HG02571 (cell line): Measurements from ENCODE around the gene BCL2L1.
"Not testable (repeated sequence)": the region's sequence is repeated elsewhere in the genome, so short reads cannot be mapped to it uniquely, and the experiment has no call there.

ENCODE experiments used
- ATAC-seq: cut with Tn5 transposase; IDR thresholded peaks from one replicate; pipeline ENCODE4 v1.9.1; 2021; ENCODE audit warnings: mild to moderate bottlenecking, moderate library complexity; ENCODE audit not compliant: unreplicated experiment

Gene BCL2L1

DNA sequence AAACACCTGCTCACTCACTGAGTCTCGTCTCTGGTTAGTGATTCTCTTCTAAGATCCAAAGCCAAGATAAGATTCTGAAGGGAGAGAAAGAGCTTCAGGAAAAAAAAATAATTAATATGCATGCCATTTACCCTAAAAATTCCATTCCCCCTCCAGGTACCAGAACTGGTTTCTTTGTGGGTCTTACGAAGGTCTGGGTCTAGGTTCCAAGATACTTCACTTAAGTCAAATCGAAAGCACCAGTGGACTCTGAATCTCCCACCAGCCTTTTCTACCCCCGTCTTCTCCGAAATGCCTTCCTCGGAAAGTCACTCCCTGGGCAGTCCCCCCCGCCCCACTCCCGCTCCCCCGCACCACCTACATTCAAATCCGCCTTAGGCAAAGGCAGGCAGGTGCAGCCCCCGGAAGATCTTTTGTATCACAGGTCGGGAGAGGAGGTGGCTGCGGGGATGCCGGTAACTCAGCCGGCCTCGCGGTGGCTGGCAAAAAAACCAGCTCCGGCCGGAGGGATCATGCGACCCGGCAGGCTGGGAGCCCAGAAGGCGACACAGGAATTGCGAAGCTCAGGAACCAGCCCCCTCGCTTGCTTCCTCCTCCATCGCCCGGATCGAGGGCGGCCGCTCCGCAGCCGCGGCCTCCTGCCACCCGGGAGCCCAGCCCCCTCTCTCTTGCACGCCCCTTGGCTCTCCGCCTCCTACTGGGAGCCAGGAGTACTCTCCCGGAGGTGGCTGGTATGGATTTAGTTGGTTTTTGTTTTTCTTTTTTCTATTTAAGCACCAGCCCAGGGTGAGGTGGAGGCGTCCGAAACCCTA lies at the start of gene BCL2L1:
Gene BCL2L1 (minus strand): TSS at position 612 of the 812 bp plus-strand sequence. CDS start 650 bp downstream, outside the sequence.
- ATAC-seq, result peak; percentile 29

DNA sequence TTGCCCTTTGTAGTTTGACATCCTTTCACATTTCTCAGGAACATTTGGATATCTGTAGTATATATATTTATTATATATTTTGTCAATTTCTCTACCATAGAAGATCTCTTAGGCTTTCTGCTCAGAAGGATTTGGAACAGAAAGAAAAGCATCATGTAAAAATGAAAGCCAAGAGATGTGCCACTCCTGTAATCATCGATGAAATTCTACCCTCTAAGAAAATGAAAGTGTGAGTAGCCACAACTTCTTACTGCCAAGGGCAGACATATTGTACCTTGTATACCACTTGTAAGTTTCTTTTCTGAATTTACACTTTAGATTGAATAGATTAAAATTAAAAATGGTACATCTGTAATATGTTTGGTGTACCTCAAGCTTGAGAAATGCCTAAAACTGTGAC lies 47.6 kb upstream of the BCL2L1 start:
- ATAC-seq, result no peak

GRCh38 chr20:31769681-31770080 lies 47.0 kb upstream of the BCL2L1 start:
- no peak for ATAC-seq

DNA sequence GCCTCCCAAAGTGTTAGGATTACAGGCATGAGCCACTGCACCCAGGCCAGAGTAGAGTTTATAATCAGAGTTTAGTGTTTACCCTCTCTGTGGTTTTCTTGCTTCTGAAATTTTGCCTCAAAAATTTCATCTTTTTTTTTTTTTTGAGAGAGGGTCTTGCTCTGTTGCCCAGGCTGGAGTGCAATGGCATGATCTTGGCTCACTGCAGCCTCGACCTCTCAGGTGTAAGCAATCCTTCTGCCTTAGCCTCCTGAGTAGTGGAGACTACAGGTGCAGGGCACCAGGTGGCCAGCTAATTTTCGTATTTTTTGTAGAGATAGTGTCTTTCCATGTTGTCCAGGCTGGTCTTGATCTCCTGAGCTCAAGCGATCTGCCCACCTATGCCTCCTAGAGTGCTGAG lies 45.1 kb upstream of the BCL2L1 start:
- ATAC-seq, result no peak

DNA sequence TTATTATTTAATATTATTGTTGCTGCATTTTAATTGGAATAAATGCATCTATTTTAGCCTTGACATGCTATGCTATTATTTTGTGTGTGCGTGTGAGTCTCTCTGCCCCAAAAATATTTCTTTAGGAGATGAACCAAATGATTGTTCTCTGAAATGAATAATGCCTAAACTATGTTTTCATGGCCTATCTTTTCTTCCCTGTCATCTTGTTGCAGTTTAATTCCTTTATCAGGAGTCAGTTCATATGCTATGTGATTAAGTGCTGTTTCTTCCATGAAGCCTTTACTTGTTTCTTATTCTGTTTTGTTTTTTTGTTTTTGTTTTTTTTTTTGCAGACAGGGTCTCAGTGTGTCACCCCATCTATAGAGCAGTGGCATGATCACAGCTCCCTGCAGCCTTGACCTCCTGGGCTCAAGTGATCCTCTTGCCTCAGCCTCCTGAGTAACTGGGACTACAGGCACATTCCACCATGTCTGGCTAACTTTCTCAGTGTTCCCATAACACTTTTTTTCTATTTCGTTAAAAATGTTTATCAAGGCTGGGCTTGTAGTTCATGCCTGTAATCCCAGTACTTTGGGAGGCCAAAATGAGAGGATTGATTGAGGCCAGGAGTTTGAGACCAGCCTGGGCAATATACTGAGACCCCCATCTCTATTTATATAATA lies 42.1 kb upstream of the BCL2L1 start:
- ATAC-seq, result no peak

DNA sequence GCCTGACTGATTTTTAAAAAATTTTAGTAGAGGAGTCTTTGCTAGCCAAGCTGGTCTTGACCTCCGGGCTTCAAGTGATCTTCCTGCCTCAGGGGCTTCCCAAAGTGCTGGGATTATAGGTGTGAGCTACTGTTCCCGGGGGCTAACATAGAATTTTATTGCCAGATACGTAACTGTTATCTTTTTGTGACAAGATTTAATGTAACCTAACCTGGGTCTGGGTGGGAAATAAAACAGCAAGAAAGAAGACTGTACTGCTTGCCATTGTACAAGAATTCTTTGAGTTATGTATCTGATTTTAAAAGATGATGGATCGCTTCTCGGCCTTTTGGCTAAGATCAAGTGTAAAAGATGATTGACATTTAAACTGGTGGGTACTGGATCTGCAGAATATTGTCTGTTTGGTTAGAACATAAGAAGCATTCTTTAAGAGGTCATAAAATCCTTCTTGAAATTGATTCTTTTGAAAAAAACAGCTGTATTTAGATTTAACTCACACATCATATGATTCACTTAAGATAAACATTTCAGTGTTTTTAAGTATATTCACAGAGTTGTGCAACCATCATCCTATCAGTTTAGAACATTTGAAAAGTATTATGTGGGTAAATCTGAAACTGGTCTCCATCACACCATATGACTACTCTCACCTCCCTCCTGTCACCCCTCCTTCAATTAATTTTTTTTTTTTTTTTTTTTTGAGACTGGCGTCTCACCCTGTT lies 38.0 kb upstream of the BCL2L1 start:
- ATAC-seq, result no peak

- ATAC-seq, result no peak
Measured at GRCh38 chr20:31759836-31760518, 37.3 kb upstream of the BCL2L1 start.

GRCh38 chr20:31758991-31759390 lies 36.3 kb upstream of the BCL2L1 start:
- no peak for ATAC-seq

DNA sequence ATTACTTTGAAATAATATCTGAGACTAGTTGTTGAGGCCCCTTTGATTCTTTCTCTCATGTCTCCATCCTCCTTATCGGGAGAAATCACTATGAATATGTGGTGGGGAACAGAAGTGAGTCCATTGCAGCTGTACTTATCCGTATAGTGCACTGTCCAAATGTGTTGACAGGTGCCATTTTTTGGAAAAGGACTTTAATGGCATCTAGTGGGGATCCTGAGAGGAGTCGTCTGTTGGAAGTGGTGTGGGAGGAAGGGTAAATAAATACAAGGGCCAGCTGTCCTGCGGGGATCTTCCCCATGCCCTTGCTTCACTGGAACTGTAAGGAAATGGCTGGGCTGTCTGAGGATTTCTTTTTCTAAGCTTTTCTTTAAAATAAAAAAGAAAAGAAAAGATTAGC lies 35.9 kb upstream of the BCL2L1 start:
- no peak for ATAC-seq

- ATAC-seq, result no peak
Measured at GRCh38 chr20:31757254-31757653, 34.6 kb upstream of the BCL2L1 start.

DNA sequence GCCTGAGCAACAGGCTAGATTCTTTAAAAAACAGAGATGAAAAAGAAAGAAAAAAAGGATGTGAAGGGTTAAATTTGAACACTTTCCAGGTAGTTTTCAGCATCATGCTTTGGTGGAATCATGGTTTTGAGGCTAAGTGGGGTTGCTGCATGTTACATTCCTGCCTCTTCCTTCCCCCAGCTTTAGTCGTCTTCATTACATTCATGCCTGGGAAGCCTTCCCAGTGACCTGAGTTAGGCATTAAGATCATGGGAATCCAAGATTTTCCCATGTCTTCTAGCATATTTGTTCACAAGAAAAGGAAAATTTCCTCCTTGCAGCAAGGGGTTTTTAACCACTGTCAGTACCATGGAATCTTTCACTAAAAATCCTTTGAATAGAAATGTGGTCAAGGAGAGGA lies 28.5 kb upstream of the BCL2L1 start:
- ATAC-seq, result no peak

- no peak for ATAC-seq
Measured at GRCh38 chr20:31749223-31749622, 26.6 kb upstream of the BCL2L1 start.

GRCh38 chr20:31747640-31748039 lies 25.0 kb upstream of the BCL2L1 start:
- ATAC-seq, result no peak

GRCh38 chr20:31747028-31747427 lies 24.4 kb upstream of the BCL2L1 start:
- ATAC-seq, result not testable (repeated sequence)

GRCh38 chr20:31746068-31746878 lies 23.6 kb upstream of the BCL2L1 start:
- ATAC-seq, result no peak

DNA sequence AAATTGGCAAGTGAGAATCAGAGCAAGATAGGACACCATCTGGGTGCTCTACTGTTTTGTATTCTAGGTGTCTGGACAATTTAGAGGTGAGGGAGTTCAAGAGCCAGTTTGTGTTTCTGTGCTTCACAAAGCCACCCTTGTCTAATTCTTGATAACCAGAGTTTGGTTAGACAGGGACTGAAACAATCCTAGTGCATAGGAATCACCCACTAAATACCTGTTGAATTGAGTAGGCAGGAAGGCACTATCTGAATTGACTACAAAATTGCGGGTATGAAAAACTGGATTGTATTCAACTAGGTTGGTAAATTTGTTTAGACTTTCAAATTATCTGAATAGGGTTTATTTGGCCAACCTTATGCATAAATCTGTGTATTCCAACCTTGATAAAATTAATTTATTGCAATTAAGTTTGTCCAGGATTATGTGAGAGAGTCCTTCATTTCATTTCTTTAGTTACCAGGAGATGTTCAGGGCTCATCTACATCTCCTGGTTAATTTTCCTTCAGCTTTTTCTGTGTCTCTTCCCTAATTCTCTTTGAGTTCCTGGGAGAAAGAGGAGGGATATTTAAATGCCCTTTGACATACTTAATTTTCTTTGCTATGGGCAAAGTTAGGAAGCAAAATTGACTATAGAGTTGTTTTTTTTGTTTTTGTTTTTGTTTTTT lies 18.1 kb upstream of the BCL2L1 start:
- ATAC-seq, result no peak

DNA sequence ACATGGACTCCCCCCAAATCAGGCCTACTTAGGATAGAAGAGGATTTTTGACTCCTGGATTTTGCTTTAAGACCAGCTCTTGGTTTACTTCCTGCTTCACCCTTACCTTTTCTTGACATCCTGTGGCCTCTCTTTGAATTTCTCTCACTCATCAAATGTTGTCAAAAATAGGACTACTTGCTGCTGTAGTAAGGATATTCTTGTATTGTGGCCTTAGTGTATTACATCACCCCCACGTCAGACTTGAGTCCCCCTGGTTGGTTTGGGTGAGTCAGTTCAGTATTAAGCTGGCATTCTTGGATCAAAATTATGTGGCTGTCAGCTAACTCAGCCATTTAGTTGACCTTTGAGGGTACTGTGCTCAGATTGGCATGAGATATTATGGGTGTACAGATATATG lies 17.5 kb upstream of the BCL2L1 start:
- no peak for ATAC-seq

DNA sequence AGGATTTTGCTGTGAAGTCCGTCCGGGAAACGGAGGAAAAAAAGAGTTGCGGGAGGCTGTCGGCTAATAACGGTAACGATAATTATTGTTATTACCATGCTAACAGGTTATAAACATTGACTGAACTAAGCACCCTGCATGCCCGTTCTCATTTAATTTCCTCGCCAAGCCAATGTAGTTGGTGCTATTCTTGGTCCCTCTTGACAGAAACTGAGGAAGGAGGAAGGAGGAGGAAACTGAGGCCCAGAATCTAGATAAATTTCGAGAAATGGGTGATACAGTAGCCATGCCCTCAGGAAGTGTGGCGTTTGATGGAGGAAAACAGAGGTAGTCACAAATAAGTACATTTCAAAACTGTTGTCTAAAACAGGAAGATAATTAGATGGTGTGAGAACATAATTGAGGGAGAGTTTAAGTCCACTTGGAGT lies 16.9 kb upstream of the BCL2L1 start:
- ATAC-seq, result no peak

DNA sequence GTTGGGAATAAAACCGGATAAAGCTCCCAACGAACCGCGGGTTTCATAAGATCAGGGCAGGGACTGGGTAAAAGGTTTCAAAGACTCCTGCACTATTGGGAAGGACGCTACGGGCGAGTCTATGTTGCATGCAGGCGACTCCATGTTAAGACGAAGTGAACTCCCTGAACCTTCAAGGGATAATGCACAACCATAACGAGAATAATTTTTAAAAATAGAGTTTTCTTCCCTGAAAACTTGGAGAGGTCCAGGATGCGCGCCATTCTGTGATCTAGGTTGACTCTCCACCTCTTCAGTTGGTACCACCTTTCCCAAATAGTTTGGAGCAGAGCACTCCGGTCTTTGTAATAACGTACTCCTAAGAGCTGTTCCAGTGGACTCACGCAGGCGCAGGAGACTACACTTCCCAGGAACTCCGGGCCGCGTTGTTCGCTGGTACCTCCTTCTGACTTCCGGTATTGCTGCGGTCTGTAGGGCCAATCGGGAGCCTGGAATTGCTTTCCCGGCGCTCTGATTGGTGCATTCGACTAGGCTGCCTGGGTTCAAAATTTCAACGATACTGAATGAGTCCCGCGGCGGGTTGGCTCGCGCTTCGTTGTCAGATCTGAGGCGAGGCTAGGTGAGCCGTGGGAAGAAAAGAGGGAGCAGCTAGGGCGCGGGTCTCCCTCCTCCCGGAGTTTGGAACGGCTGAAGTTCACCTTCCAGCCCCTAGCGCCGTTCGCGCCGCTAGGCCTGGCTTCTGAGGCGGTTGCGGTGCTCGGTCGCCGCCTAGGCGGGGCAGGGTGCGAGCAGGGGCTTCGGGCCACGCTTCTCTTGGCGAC lies 16.3 kb upstream of the BCL2L1 start, which contains the start of gene TPX2:
Gene TPX2 (plus strand): TSS at position 562 of the 821 bp plus-strand sequence. CDS start 18,187 bp downstream, outside the sequence.
- ATAC-seq, result peak; percentile 98
